Measurements from ENCODE around the gene SCIN.

- TF ChIP-seq, protein P1, sequence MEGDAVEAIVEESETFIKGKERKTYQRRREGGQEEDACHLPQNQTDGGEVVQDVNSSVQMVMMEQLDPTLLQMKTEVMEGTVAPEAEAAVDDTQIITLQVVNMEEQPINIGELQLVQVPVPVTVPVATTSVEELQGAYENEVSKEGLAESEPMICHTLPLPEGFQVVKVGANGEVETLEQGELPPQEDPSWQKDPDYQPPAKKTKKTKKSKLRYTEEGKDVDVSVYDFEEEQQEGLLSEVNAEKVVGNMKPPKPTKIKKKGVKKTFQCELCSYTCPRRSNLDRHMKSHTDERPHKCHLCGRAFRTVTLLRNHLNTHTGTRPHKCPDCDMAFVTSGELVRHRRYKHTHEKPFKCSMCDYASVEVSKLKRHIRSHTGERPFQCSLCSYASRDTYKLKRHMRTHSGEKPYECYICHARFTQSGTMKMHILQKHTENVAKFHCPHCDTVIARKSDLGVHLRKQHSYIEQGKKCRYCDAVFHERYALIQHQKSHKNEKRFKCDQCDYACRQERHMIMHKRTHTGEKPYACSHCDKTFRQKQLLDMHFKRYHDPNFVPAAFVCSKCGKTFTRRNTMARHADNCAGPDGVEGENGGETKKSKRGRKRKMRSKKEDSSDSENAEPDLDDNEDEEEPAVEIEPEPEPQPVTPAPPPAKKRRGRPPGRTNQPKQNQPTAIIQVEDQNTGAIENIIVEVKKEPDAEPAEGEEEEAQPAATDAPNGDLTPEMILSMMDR (conservative IDR thresholded peaks at IDR 0.05; ENCODE audit: low read depth, low read length) = no peak
- TF ChIP-seq EZH2 (IDR thresholded peaks at IDR 0.05; ENCODE audit: borderline replicate concordance, low read depth, low read length, poor library complexity, severe bottlenecking) = no peak
Observed at GRCh38 chr7:12647364-12648219, 77.1 kb downstream of the SCIN start.

Data from A673 (cell line).